HG03558 (cell line): ENCODE data around the gene SYNM.

Experiments used
- ATAC-seq: cut with Tn5 transposase; IDR thresholded peaks from one replicate; pipeline ENCODE4 v1.9.1; 2021; ENCODE audit warnings: moderate number of reproducible peaks; ENCODE audit not compliant: unreplicated experiment; ENCODE audit errors: extremely low read depth

SYNM gene

DNA sequence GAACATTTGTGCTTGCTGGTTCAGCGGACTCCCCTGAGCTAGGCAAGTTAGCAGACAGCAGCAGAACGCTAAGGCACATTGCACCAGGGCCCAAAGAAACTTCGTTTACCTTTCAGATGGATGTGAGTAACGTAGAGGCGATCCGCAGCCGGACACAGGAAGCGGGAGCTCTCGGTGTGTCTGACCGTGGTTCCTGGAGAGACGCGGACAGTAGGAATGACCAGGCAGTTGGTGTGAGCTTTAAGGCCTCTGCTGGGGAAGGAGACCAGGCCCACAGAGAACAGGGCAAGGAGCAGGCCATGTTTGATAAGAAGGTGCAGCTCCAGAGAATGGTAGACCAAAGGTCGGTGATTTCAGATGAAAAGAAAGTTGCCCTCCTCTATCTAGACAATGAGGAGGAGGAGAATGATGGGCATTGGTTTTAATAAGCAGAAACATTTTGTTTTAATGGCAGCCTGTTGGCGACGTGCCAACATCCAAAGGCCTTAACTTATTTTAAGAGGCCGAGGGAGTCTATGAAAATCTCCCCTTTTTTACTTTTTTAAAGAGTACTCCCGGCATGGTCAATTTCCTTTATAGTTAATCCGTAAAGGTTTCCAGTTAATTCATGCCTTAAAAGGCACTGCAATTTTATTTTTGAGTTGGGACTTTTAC is 27.9 kb downstream of the SYNM start:
- ATAC-seq, result no peak

DNA sequence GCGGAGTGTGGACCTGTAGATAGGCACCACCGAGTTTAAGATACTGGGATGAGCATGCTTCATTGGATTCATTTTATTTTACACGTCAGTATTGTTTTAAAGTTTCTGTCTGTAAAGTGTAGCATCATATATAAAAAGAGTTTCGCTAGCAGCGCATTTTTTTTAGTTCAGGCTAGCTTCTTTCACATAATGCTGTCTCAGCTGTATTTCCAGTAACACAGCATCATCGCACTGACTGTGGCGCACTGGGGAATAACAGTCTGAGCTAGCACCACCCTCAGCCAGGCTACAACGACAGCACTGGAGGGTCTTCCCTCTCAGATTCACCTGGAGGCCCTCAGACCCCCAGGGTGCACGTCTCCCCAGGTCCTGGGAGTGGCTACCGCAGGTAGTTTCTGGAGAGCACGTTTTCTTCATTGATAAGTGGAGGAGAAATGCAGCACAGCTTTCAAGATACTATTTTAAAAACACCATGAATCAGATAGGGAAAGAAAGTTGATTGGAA is 29.5 kb downstream of the SYNM start:
- ATAC-seq, result no peak

DNA sequence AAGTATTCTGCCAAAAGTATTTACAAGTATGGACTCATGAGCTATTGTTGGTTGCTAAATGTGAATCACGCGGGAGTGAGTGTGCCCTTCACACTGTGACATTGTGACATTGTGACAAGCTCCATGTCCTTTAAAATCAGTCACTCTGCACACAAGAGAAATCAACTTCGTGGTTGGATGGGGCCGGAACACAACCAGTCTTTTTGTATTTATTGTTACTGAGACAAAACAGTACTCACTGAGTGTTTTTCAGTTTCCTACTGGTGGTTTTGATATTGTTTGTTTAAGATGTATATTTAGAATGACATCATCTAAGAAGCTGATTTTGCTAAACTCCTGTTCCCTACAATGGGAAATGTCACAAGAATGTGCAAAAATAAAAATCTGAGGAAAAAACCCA is 30.3 kb downstream of the SYNM start:
- peak; percentile 71 for ATAC-seq

DNA sequence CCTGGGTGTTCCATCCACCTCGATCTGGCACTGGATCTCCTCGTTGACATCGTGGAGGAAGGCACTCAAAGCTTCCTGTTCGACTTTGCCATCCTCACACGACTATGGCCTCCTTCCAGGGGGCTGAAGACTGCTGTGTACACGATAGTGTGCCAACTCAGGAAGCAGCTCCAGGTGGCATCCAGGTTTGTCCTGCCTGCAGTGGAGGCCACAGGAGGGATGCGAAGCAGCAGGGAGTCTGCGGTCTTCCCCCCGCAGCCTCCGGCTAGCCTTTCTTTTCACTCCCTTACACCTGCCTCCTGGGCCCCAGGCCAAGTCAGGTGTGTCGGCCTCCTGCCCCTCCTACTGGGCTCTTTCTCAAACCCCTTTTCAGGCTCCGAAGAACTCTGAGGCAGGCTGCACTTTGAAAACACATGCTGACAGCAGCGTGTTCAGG is 32.2 kb downstream of the SYNM start:
- ATAC-seq, result no peak

DNA sequence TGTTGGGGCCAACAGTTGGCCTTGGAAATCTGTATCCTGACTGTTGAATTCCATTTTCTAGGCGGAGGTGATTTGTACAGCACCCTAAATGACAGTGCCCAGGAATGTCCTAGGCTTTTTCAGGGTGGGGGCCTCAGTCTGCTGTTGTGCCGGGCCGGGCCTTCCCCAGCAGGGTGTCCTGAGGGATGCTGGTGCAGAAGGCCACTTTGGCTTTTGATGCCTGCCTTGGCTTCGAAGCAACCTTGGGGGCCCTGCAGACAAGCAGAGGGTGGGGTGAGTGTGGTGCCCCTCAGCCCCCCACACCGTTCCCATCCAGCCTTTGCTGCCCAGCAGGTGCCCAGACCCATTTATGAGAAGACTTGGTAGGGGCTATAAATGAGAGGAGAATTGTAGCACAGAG is 33.0 kb downstream of the SYNM start:
- no peak for ATAC-seq

DNA sequence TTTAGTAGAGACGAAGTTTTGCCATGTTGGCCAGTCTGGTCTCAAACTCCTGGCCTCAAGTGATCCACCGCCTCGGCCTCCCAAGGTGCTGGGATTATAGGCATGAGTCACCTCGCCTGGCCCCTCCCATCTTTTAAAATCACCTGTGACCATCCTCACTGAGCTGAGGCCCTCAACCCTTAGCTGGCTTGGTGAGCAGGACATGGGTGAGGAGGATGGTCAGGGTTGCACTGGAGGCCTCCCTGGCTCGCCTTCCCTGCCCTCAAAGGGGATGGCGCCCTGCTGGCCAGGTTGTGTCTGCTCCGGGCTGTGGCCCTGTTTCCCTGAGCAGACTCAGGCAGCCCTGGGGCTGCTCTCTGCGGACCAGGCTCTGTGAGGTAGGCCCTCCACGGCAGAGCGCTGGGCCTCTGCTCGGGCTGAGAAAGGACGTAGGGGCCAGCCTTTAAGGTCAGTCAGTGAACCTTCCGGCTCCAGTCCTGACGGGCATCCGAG is 33.7 kb downstream of the SYNM start:
- ATAC-seq, result no peak

DNA sequence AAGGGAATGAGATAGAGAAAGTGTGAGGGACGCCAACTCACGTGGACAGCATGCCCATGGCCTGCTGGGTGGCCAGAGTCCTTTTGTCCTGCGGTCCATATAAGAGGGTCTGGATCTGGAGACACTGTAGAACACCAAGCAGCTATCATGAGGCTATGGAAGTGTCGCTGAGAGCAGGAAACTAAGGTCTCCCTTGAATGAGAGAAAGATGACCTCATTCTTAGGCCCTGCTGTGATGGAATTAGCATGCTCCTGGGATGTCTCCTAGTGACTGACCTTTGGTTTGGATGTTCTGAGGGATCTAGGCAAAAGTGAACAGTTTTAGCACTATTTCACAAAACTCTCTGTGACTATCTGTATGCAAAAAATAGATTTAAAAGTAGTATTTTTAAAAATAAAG is 34.4 kb downstream of the SYNM start:
- no peak for ATAC-seq

DNA sequence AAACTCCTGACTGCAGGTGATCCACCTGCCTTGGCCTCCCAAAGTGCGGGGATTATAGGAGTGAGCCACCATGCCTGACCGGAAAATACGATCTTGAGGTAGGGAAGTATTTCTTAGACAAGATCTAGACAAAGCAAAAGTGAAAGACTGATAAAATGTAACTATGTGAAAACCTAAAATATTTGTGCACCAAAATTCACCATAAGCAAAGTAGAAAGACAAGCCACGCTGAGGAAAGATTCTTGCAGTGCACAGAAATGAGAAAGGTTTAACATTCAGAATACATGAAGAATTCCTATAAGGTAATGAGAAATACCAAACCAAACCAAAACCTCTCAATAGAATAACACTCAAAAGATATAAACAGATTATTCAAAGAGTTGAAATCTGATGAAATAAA is 35.7 kb downstream of the SYNM start:
- ATAC-seq, result no peak

DNA sequence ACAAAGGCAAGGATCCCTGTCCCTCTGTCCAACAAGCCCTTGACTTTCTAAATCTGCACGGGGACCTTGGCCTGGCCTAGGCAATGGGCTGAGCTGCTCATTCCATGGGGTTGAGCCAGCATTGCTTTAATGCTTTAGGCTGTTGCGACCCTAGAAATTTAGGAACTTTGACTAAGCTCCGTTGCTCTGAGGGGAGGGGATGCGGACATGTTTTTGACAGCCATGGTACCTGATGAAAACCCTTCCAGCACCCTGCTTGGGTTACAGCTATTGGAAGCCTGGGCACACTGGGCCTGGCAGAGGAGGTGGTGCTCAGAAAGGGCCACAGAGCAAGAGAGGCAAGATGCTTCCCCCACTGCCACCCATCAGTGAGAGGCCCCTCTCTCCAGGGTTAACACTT is 37.1 kb downstream of the SYNM start:
- no peak for ATAC-seq

DNA sequence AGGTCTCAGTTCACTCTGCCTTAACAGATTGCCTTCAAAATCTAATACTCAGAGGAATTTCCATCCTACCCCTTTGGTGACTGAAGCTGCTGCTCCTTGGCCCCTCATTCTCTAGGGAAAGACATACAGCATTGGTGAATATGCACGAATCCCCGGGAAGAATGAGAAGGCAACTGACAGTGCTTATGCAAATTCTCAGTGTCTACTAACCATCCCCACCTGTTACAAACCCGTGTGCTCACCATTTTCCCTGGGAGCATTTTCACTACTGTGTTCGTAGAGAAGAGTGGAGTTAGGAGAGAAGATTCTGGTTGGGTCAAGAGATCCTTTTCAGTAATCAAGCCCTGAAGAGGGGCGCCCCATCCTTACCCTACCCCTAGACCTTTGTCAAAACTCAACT is 37.7 kb downstream of the SYNM start:
- ATAC-seq, result no peak

DNA sequence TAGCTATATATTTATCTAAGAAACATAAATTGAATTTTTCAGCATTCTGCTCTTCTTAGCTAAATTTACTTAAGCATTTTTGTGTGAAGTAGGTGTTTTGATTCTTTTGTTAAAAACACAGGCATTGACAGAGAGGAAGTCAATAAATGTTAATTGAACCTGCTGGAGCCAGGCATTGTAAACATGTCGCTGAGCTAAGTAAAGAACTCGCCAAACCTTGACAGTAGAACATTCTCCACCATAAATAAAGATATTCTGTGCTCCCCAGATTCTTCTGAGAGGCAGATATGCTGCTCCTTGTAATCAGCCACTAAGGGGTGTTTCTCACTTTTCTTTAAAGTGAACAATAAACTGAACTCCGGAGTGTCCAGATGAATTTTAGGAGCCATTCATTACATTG is 38.4 kb downstream of the SYNM start:
- ATAC-seq, result no peak

DNA sequence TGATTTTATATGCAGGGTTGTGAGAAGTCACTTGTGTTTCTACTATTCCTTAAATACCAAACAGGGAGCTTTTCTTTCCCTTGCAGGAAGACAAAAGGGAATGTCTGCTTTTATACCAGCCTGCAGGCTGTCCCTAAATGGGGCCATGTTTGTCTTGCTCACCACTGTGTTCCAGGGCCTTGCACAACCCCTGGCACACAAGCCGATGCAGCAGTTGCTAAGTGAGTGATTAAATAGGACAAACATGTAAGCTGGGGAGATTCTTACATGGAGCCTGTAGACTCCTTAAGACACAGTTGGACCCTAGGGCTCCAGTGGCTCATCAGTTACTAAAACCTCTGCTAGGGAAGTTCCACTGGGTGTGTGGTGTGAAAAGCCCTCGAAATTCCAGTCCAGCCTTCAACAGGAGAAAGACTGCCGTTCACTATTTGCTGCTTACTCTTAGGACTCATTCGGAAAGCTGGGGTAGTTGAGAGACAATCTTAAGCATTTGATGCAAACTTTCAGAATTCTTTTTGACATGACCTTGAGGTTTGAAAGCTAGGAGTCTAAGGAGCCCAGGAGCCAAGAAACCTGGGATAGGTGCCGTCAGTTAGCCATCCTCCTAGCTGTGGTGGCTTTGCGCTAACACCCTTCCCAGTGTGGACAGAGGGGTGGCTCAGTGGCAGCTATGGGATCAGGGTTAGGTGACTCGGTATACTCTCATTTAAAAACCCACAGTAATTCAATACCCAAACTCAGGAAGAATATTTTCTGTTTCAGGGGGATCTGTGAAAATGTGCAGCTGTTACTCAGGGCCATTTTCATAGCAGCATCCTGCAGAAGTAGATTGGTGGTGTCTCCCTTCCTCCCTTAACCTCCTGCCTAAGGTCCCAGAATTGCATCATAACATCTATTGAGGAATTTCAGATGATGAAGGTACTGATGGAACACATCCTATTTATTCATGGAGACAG is 39.1 kb downstream of the SYNM start:
- no peak for ATAC-seq

DNA sequence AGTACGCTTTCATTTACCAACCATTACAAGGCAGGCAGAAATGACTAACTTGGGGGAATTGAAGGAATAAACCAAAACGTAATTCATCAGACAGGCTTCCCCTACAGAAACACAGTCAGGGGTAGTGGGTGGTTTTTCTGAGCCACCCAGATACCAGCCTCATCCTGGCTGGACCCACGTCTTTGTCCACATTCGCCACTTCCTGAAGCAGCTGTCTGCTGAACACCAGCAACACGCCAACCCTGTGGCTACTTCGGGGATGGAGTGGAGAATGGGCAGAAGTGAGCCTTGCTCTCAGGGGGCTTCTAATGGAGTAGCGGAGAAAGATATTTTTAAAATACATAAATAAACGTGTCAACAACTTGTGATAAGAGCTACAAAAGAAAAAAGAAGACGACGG is 40.1 kb downstream of the SYNM start:
- ATAC-seq, result no peak

DNA sequence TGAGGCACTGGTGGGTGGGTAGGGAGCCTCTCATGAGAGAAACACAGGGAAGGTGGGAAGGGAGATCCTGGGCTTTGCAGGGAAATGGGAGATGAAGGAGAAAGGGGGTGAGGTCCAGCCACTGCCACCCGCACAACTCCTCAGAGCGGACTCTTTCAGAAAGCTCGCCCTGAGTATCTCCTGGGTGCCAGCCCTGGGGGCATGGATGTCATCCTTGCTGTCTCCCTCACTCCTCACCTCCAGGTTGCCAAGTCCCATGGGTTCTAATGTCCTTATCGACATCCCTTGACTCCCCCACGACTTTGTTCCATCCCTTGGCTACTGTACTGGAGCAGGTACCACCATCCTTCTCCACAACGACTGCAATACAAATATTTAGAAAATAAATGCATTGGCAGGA is 40.9 kb downstream of the SYNM start:
- no peak for ATAC-seq

DNA sequence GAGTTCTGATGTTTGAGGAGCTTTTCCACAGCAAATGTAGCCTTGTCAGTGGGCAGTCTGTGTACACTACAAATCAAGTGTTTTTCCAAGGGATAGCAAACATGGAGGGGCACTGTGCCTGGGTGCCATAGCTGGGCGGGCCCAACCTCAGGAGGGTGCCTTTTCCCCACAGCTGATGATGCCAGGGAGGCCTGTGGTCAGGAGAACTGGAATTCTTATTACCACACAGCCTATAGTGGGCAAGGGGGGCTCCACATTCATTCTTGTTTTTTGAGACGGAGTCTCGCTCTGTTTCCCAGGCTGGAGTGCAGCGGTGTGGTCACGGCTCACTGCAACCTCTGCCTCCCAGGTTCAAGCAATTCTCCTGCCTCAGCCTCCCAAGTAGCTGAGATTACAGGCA is 41.8 kb downstream of the SYNM start:
- ATAC-seq, result no peak

DNA sequence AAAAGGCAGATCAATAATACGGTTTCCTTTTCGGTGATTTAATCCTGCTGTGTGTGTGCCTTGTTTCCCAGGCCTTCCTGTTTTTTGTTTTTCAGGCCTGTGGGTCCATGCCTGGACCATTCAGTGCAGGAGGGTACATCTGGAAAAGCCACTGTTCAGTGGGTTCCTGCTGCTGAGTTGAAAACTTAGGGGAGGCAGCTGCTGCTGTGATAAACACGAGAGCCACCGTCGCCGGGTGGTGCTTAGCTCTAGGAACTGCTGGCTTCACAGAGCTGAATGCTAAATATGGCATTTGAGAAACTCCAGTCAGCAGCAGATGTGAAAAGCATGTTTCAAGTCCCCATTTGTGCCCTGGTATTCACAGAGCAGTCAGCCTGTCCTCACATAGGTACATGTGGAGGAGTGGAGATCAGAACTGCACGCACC is 44.0 kb downstream of the SYNM start:
- ATAC-seq, result no peak

DNA sequence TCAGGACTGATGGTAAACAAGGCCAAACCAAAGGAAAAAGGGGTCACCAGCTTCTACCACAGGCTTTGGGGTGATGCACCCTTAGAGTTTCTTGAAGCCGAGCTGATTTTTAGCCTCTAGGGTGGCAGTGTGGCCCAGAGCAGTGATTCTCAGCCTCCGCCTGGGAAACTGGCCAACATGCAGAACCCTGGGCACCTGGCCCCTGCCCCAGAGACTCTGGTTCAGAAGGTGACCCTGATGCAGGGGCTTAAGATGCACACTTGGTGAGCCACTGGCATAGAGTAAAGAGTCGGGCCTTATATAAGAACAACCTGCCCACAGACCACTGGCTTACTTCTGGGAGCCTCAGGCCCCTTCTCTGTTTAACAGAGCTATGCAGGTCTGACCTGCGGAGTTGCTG is 44.5 kb downstream of the SYNM start:
- ATAC-seq, result no peak

DNA sequence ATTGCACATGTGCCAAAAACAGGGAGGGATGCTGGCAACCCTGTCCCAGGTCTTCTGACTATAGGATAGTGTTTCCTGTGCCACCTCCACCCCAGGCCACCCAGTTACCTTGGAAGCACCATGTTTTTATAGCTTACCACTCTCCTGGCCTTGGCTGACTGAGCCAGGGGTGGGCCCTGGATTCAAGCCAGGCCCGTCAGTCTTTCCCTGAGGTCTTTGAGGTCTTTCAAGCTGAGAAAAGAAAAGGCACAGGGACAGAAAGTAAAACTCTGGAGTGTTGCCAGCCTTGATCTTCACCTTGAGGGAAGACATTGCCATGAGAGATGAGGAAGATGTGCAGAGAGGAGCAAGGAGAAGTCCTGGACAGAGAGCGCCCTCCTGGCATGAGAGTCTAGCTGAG is 46.3 kb downstream of the SYNM start:
- ATAC-seq, result no peak

DNA sequence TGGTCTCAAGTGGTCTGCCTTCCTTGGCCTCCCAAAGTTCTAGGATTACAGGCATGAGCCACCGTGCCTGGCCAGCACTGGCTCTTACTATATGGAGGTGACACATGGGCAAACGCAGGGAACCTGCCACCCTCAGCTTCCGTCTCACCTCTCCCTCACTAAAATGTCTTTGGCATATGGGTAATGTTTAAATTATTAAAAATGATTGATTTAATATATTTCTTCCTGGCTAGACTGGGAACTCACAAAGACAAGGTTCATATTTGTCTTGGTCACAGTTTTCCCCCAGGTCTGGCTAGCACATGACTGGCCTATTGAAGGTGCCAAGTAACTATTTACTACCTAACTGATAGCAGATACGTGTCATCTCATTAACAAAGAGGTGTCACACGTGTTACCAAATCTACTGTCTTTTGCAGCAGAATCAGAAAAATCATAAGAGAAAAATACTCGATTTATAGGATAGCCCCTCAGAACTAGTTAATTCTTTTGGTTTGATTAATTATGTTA is 48.2 kb downstream of the SYNM start:
- ATAC-seq, result no peak

DNA sequence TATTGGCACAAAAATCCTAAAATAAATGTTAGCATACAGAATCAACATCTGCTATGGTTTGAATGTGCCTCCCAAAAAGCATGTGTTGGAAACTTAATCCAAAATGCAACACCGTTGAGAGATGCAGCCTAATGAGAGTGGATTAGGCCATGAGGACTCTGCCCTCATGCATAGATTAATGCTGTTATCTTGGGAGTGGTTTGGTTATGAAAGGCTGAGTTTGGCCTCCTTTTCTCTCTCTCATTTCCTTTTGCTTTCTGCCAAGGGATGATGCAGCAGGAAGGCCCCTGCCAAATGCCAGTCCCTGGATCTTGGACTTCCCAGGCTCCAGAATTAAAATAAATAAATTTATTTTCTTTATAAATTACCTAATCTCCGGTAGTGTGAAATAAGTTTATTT is 49.4 kb downstream of the SYNM start:
- ATAC-seq, result no peak

DNA sequence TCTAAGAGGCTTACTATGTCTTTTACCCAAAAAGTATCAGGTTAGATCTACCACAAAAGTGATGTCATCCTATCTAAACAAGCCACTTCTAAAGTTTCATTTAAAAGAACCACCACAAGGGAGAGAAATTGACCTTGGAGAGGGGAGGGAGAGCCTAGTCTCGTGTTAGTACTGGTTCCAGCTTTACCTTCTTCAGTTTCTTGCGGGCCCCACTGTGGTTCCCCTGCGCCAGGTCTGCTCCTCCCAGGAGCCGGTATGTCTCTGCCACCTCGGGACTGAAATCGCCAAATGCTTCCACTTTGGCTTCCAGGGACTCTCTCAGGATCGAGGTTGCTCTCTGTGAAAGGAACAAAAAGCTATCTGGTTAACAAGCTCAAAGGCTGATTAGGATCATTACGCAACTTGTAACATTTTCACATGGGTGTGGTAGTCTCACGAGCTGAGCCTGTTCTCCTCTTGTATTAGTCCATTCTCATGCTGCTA is 51.1 kb downstream of the SYNM start:
- no peak for ATAC-seq
